ENCODE data around the gene ATG4A. TPM values are rescaled to one million over a fixed set of nuclear protein-coding genes. Genes with fewer than 3 reads are reported as not detected.

ATG4A gene
- total RNA-seq, 1 experiment from 2014 or later: 8.4 TPM

- no peak for DNase-seq
- Histone ChIP-seq H3K4me3 (ENCODE audit: insufficient read depth, low read depth, low read length) (no peak overlapping the region), H3K36me3 (replicated peaks; ENCODE audit: control insufficient read depth, insufficient read depth, low read length) (no peaks in the 10 kb centered on the region), H3K27me3 (ENCODE audit: control insufficient read depth, insufficient read depth, low read length) (no peaks in the 10 kb centered on the region)
Measured at GRCh38 chrX:108134724-108135123, 43.1 kb downstream of the ATG4A start.

DNA sequence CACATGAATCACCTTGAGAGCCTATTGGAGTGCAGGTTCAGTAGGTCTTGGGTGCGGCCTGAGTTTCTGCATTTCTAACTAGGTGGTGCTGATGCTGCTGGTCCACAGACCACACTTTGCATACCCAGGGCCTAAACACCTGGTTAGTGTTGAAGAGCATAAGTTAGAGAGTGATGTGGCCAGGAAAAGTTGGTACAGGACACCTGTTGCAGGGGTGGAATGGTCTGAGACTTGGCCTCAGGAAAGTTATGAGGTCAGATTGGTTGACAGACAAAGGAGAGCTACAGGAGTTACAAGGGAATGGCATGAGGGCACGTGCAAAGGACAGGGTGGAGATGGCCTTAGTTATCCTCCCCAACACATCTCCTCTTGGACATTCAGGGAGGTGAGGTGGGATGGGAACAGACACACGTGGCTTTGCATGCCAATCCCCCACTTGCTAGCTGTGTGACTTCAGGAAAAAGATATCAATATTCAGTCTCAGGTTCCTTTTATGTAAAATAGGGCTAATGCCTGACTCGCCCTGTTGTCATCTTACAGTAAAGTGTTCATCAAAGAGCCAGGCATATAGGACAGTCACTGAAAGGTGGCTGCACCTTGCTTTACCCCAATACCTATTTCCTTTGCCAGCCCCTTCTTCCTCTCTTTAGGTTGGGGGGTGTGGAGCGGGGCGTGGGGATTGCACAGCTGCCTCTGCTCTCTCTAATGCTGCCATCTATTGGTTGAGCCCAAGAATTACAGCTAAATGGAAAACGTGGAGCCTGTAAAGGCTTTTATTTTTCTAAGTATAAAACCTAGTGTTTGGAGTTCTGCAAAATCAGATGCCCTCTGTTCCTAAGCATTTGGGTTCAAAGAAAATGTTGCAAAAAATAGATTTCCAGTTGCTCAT is 47.5 kb downstream of the ATG4A start:
- H3K36me3 ChIP-seq (replicated peaks; ENCODE audit: control insufficient read depth, insufficient read depth, low read length): no peaks in the 10 kb centered on the region
- H3K4me3 ChIP-seq (ENCODE audit: insufficient read depth, low read depth, low read length): no peak overlapping the region
- no peaks in the 10 kb centered on the region for H3K27me3 ChIP-seq (ENCODE audit: control insufficient read depth, insufficient read depth, low read length)
- DNase-seq: peak; percentile 62

DNA sequence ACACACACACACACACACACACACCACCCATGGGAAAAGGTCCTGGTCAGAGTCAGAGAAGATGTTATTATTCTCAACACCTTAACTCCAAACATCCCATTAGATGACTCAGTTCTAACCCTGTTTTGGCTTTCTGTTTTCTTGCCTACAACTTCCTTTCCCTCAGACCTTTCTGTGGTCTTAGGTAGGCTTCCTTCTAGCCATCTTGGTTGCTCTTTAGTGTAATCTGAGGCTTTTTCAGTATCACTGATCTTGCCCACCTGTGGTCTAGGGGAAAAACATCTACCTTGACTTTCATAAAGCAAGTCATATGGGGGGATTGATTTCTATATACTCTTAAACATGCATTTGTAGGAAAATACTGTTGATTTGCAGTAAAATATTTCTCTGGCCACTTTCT is 56.9 kb downstream of the ATG4A start:
- no peak overlapping the region for H3K4me3 ChIP-seq (ENCODE audit: insufficient read depth, low read depth, low read length)
- H3K27me3 ChIP-seq (ENCODE audit: control insufficient read depth, insufficient read depth, low read length): no peaks in the 10 kb centered on the region
- H3K36me3 ChIP-seq (replicated peaks; ENCODE audit: control insufficient read depth, insufficient read depth, low read length): no peaks in the 10 kb centered on the region
- no peak for DNase-seq

DNA sequence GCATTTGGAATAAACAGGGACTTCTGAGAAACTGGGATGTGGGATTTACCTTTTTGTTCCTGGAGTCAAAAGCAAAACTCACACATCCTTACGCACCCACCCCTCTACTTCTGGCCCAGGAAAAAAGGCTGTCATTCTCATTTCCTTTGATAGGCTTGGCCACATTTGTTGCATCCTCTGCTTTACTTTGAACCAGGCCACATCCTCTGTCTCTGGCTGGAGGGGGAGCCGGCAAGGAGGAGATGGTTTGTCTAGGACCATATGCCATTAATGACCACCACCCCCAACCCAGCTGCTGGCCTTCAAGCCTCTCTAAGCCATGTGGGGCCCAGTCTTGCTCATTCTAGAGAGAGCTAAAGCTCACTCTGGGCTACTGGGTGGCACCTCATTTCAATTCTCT is 64.5 kb downstream of the ATG4A start:
- Histone ChIP-seq H3K36me3 (replicated peaks; ENCODE audit: control insufficient read depth, insufficient read depth, low read length) (no peaks in the 10 kb centered on the region), H3K4me3 (ENCODE audit: insufficient read depth, low read depth, low read length) (no peak overlapping the region), H3K27me3 (ENCODE audit: control insufficient read depth, insufficient read depth, low read length) (no peaks in the 10 kb centered on the region)
- no peak for DNase-seq

DNA sequence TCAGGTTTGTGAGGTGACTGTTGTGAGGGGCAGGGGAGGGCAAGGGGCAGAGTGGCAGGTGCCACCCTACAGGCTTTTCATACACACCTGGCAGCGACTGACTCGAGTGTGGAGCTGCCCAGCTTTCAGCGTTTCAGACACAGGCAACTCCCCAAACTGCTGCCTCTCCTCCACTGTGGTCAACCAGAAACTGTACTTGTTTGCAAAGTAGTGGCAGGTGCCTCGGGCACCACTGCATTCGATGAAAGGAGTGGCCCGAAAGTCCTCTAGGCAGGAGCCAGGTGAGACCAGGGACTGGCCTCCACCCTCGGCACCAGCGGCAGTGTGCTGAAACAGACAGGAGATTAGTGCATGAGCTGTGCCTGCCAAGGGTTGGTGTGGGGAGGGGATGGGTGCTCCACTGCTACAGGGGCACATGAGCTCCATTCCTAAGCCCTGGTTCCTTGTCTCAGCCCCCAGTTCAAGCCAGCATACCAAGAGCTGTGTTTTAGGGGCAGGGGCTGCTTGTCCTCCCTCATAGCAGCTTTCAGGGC is 65.4 kb downstream of the ATG4A start:
- no peaks in the 10 kb centered on the region for H3K27me3 ChIP-seq (ENCODE audit: control insufficient read depth, insufficient read depth, low read length)
- no peak for DNase-seq
- no peaks in the 10 kb centered on the region for H3K36me3 ChIP-seq (replicated peaks; ENCODE audit: control insufficient read depth, insufficient read depth, low read length)
- no peak overlapping the region for H3K4me3 ChIP-seq (ENCODE audit: insufficient read depth, low read depth, low read length)

GRCh38 chrX:108157628-108158027 is 66.0 kb downstream of the ATG4A start:
- no peak for DNase-seq
- H3K4me3 ChIP-seq (ENCODE audit: insufficient read depth, low read depth, low read length): no peak overlapping the region
- H3K36me3 ChIP-seq (replicated peaks; ENCODE audit: control insufficient read depth, insufficient read depth, low read length): no peaks in the 10 kb centered on the region
- H3K27me3 ChIP-seq (ENCODE audit: control insufficient read depth, insufficient read depth, low read length): no peaks in the 10 kb centered on the region

- Histone ChIP-seq H3K36me3 (replicated peaks; ENCODE audit: control insufficient read depth, insufficient read depth, low read length) (no peaks in the 10 kb centered on the region), H3K27me3 (ENCODE audit: control insufficient read depth, insufficient read depth, low read length) (no peaks in the 10 kb centered on the region), H3K4me3 (ENCODE audit: insufficient read depth, low read depth, low read length) (no peak overlapping the region)
- no peak for DNase-seq
Measured at GRCh38 chrX:108159028-108159670, 67.6 kb downstream of the ATG4A start.

GRCh38 chrX:108160309-108160708 is 68.7 kb downstream of the ATG4A start:
- H3K36me3 ChIP-seq (replicated peaks; ENCODE audit: control insufficient read depth, insufficient read depth, low read length): no peaks in the 10 kb centered on the region
- no peak overlapping the region for H3K4me3 ChIP-seq (ENCODE audit: insufficient read depth, low read depth, low read length)
- H3K27me3 ChIP-seq (ENCODE audit: control insufficient read depth, insufficient read depth, low read length): no peaks in the 10 kb centered on the region
- DNase-seq: no peak

- Histone ChIP-seq H3K27me3 (ENCODE audit: control insufficient read depth, insufficient read depth, low read length) (no peaks in the 10 kb centered on the region), H3K36me3 (replicated peaks; ENCODE audit: control insufficient read depth, insufficient read depth, low read length) (no peaks in the 10 kb centered on the region), H3K4me3 (ENCODE audit: insufficient read depth, low read depth, low read length) (no peak overlapping the region)
- no peak for DNase-seq
Measured at GRCh38 chrX:108162265-108162664, 70.7 kb downstream of the ATG4A start.

GRCh38 chrX:108163333-108164082 is 71.9 kb downstream of the ATG4A start:
- no peaks in the 10 kb centered on the region for H3K36me3 ChIP-seq (replicated peaks; ENCODE audit: control insufficient read depth, insufficient read depth, low read length)
- H3K27me3 ChIP-seq (ENCODE audit: control insufficient read depth, insufficient read depth, low read length): no peaks in the 10 kb centered on the region
- no peak for DNase-seq
- no peak overlapping the region for H3K4me3 ChIP-seq (ENCODE audit: insufficient read depth, low read depth, low read length)

DNA sequence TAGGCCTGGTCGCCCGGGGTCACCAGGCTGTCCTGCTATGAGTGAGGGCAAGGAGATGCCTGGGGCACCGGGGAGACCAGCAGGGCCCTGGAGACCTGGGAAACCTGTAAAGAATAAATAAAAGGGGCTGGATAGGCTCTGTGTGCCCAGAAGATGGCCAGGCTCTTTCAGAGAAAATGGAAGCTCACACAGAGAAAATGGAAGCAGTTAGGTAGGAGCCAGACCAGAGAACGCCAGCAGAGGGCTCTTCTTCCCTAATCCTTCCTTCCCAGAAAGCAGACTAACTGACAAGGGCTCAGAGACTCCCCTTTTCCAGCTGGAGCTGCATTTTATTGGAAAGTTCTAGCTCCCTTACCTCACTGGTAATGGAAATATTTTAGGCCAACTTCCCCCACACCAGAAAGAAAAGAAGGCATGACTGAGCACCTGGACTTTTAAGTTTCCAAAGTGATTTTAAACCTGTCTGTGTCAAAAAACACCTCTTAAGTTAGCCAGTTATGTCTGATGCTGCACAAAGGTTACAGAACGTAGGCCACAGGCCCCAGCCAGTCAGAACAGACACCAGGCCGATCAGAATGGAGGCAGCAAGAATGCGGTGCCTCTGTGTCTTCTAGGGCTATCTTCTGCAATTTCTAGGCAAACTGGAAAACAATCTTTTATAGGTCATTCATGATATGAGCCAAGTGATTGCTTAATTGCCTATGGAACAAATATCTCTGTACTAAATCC is 74.0 kb downstream of the ATG4A start:
- Histone ChIP-seq H3K36me3 (replicated peaks; ENCODE audit: control insufficient read depth, insufficient read depth, low read length) (peaks cover 2% of the 10 kb centered on the region), H3K4me3 (ENCODE audit: insufficient read depth, low read depth, low read length) (no peak overlapping the region), H3K27me3 (ENCODE audit: control insufficient read depth, insufficient read depth, low read length) (no peaks in the 10 kb centered on the region)
- peak; percentile 74 for DNase-seq

- no peak for DNase-seq
- Histone ChIP-seq H3K4me3 (ENCODE audit: insufficient read depth, low read depth, low read length) (no peak overlapping the region), H3K36me3 (replicated peaks; ENCODE audit: control insufficient read depth, insufficient read depth, low read length) (peaks cover 2% of the 10 kb centered on the region), H3K27me3 (ENCODE audit: control insufficient read depth, insufficient read depth, low read length) (no peaks in the 10 kb centered on the region)
Measured at GRCh38 chrX:108167211-108167872, 75.8 kb downstream of the ATG4A start.

GRCh38 chrX:108168961-108169740 is 77.6 kb downstream of the ATG4A start:
- H3K27me3 ChIP-seq (ENCODE audit: control insufficient read depth, insufficient read depth, low read length): no peaks in the 10 kb centered on the region
- DNase-seq: no peak

More at GRCh38 chrX:108168961-108169740, 77.6 kb downstream of the ATG4A start:
- Histone ChIP-seq H3K4me3 (ENCODE audit: insufficient read depth, low read depth, low read length) (no peak overlapping the region), H3K36me3 (replicated peaks; ENCODE audit: control insufficient read depth, insufficient read depth, low read length) (peaks cover 2% of the 10 kb centered on the region)
